ENCODE measurements around the gene PHACTR3. TPM values are rescaled to one million over a fixed set of nuclear protein-coding genes. Genes with fewer than 3 reads are reported as not detected.
"Not testable (repeated sequence)": the region's sequence is repeated elsewhere in the genome, so short reads cannot be mapped to it uniquely, and the experiment has no call there.

PHACTR3 gene
- not detected in 2 replicates for polyA plus RNA-seq (2011; rRNA removed)
- not detected in 2 replicates for polyA minus RNA-seq (2011; rRNA and poly(A)+ RNA removed)

- Histone ChIP-seq H3K4me3 (ENCODE audit: low read depth, low read length) (no peak within 1 kb of the TSS), H3K9me3 (ENCODE audit: control insufficient read depth, insufficient read depth, low read length) (no peaks in the 10 kb centered on the region; the same call in 1 of the 2 replicates), H3K27me3 (ENCODE audit: control insufficient read depth, insufficient read depth, low read length) (peaks cover 20% of the 10 kb centered on the region), H3K27ac (ENCODE audit: low read depth, low read length) (no peak within 1 kb of the TSS)
- no peak for TF ChIP-seq CTCF (IDR thresholded peaks at IDR 0.05; ENCODE audit: low read depth, low read length)
- ChIA-PET CTCF (interaction anchor here (0.7 kb wide), 1 partner anchor 18 kb away, joined by 3 read pairs; no protein-coding TSS in a partner anchor), POLR2A (no interaction called here)
- DNase-seq (ENCODE audit: low read depth, low spot score), result no peak
Observed at GRCh38 chr20:59603781-59604541, at the start of gene PHACTR3. Gene PHACTR3, plus strand, starts transcription at chr20:59604540. Its CDS starts 475 bp downstream, at chr20:59605015.

- CTCF ChIA-PET, result interaction anchor here (3.7 kb wide), 1 partner anchor 13 kb away, joined by 22 read pairs; no protein-coding TSS in a partner anchor
- H3K27ac ChIP-seq (ENCODE audit: low read depth, low read length); H3K4me3 ChIP-seq (ENCODE audit: low read depth, low read length); DNase-seq (ENCODE audit: low read depth, low spot score); H3K9me3 ChIP-seq (ENCODE audit: control insufficient read depth, insufficient read depth, low read length); POLR2A ChIA-PET; H3K27me3 ChIP-seq (ENCODE audit: control insufficient read depth, insufficient read depth, low read length): not testable (repeated sequence)
Observed at GRCh38 chr20:59557733-59558529, 46.4 kb upstream of the PHACTR3 start.

DNA sequence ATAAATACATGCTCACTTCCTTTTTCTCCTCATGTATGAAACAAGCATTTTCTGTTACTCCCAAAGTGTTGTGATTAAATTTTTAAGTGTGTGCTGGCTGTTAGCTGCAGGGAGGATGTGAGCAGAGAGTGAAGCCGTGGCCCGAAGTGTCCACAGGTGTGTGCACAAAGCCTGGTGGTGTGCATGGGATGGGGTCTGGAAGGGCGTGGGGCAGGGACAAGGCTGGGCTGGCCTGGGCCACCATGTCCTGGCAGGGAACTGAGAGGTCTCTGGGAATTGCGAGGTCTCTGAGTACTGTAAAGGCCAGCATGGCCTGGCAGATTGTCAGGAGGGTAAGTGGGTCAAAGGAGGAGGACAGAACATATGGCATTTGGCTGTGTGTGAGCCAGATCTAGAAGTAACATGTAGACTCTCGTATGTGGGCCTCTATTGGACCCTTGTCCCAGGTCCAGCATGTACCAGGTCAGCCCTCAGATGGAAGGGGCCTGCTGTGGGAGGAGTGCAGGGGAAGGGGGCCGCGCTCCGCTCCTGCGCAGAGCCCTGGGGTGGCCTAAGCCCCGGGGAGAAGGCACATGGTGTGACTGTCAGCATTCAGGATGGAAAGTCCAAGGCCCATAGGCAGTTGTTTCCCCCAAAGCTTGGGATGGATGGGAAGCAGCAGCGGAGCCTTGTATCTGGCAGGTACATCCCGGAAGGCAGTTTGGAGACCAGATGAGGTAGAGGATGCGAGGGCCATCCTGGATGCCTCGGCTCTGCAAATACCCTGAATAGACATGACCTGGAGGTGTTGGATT, 45.1 kb upstream of the PHACTR3 start:
- Histone ChIP-seq H3K4me3 (ENCODE audit: low read depth, low read length) (no peak overlapping the region), H3K27me3 (ENCODE audit: control insufficient read depth, insufficient read depth, low read length) (no peaks in the 10 kb centered on the region), H3K27ac (ENCODE audit: low read depth, low read length) (no peak overlapping the region), H3K9me3 (ENCODE audit: control insufficient read depth, insufficient read depth, low read length) (peaks cover 5% of the 10 kb centered on the region; the same call in 1 of the 2 replicates)
- ChIA-PET CTCF (interaction anchor here (3.7 kb wide), 1 partner anchor 12 kb away, joined by 22 read pairs; no protein-coding TSS in a partner anchor), POLR2A (no interaction called here)
- TF ChIP-seq CTCF (IDR thresholded peaks at IDR 0.05; ENCODE audit: low read depth, low read length), result no peak
- no peak for DNase-seq (ENCODE audit: low read depth, low spot score)

DNA sequence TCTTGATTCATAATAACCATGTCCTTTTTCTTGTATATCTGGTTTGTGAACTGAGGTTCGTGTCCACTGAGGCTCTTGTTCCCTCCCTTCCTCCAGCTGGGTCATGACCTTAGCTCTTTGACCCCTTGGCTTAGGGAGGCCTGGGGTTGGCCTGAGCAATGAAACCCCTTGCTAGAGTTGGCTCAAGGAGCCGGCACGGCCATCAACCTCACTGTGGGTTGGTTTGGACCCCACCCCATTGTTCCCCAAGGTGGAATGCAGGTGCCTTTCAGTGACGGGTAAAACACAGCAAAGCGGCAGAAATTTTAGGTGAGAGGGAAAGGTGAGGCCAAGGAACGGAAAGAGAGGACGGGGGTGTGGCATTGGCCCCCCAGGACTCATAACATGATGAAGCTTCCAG, 44.5 kb upstream of the PHACTR3 start:
- POLR2A ChIA-PET, result no interaction called here
- H3K4me3 ChIP-seq (ENCODE audit: low read depth, low read length), result no peak overlapping the region
- H3K27ac ChIP-seq (ENCODE audit: low read depth, low read length), result no peak overlapping the region
- CTCF ChIA-PET, result interaction anchor here (3.7 kb wide), 1 partner anchor 11 kb away, joined by 22 read pairs; no protein-coding TSS in a partner anchor
- no peak for DNase-seq (ENCODE audit: low read depth, low spot score)
- TF ChIP-seq CTCF (IDR thresholded peaks at IDR 0.05; ENCODE audit: low read depth, low read length), result no peak
- peaks cover 7% of the 10 kb centered on the region; the same call in 1 of the 2 replicates for H3K9me3 ChIP-seq (ENCODE audit: control insufficient read depth, insufficient read depth, low read length)
- no peaks in the 10 kb centered on the region for H3K27me3 ChIP-seq (ENCODE audit: control insufficient read depth, insufficient read depth, low read length)

Data from AG04450 (cell line).